ENCODE measurements around the gene TJP2. TPM values are rescaled to one million over a fixed set of nuclear protein-coding genes. Genes with fewer than 3 reads are reported as not detected.

Gene TJP2
- total RNA-seq, result 33.0 and 35.2 TPM in 2 replicates

GRCh38 chr9:69173891-69174615, at the start of gene TJP2:
TJP2 (plus strand) TSS chr9:69174277; CDS start chr9:69174373, 96 bp downstream.

Other genes with a start within 250 kb of the TJP2 start
- not detected in 2 replicates for gene PRKACG, start 160.2 kb upstream of the TJP2 start, total RNA-seq
- 8.9 and 11.9 TPM in 2 replicates for gene FXN, start 138.5 kb upstream of the TJP2 start, total RNA-seq
- gene ENTREP1, start 150.9 kb downstream of the TJP2 start, total RNA-seq, result not detected in 2 replicates

Measured in myometrial cell (primary cell).